PFSK-1 (cell line): ENCODE measurements around the gene GZMA.

Experiments used
- FOXP2 ChIP-seq: optimal IDR thresholded peaks from 2 replicates; pipeline ENCODE3; 2011; ENCODE audit warnings: borderline replicate concordance, control low read depth, inconsistent platforms; ENCODE audit not compliant: insufficient read depth; ENCODE audit errors: extremely low read length, extremely low read depth
- POLR2AphosphoS5 ChIP-seq: IDR thresholded peaks from 2 replicates; pipeline ENCODE4 v1.6.1; 2012; ENCODE audit warnings: low read depth, mild to moderate bottlenecking, control low read depth, low read length, moderate library complexity
- SIN3A ChIP-seq: IDR thresholded peaks from 2 replicates; pipeline ENCODE4 v1.6.1; 2012; ENCODE audit warnings: mild to moderate bottlenecking, low read length, moderate library complexity, borderline replicate concordance; ENCODE audit not compliant: insufficient read depth
- TAF1 ChIP-seq: IDR thresholded peaks from 2 replicates; pipeline ENCODE4 v1.6.1; 2012; ENCODE audit warnings: low read length, control low read depth, borderline replicate concordance; ENCODE audit not compliant: insufficient read depth
- TF ChIP-seq, protein P1 (sequence below), 2 experiments: IDR thresholded peaks; 2 replicates each; pipeline versions ENCODE4 v1.6.1 to v1.8.0; 2011 to 2012; ENCODE audit warnings: low read depth in 2 of 2, low read length in 2 of 2, control low read depth in 1 of 2, inconsistent platforms in 1 of 2, mild to moderate bottlenecking in 1 of 2, moderate library complexity in 1 of 2; ENCODE audit not compliant: insufficient read depth in 1 of 2

GZMA gene

DNA sequence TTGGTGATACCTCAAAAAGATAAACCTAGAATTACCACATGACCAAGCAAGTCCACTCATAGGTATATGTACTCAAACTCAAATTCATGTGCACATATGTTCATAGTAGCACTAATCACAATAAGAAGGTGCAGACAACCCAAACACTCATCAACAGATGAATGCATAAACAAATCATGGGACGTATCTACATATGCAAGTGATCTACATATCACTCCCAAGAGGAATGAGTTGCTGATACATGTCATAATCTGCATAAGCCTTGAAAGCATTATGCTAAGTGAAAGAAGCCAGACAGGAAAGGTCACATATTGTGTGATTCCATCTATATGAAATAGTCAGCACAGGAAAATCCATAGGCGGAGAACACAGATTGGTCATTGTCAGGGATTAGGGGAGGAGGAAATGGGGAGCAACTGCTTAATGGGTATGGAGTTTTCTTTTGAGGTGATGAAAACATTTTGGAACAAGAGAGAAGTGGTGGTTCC lies 46.9 kb downstream of the GZMA start:
- no peak for TF ChIP-seq FOXP2
- no peak for TF ChIP-seq SIN3A
- no peak for TF ChIP-seq POLR2AphosphoS5
- TF ChIP-seq, protein P1, sequence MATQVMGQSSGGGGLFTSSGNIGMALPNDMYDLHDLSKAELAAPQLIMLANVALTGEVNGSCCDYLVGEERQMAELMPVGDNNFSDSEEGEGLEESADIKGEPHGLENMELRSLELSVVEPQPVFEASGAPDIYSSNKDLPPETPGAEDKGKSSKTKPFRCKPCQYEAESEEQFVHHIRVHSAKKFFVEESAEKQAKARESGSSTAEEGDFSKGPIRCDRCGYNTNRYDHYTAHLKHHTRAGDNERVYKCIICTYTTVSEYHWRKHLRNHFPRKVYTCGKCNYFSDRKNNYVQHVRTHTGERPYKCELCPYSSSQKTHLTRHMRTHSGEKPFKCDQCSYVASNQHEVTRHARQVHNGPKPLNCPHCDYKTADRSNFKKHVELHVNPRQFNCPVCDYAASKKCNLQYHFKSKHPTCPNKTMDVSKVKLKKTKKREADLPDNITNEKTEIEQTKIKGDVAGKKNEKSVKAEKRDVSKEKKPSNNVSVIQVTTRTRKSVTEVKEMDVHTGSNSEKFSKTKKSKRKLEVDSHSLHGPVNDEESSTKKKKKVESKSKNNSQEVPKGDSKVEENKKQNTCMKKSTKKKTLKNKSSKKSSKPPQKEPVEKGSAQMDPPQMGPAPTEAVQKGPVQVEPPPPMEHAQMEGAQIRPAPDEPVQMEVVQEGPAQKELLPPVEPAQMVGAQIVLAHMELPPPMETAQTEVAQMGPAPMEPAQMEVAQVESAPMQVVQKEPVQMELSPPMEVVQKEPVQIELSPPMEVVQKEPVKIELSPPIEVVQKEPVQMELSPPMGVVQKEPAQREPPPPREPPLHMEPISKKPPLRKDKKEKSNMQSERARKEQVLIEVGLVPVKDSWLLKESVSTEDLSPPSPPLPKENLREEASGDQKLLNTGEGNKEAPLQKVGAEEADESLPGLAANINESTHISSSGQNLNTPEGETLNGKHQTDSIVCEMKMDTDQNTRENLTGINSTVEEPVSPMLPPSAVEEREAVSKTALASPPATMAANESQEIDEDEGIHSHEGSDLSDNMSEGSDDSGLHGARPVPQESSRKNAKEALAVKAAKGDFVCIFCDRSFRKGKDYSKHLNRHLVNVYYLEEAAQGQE (IDR thresholded peaks at IDR 0.05; ENCODE audit: insufficient read depth in 1 of 2, low read depth in 2 of 2, low read length in 2 of 2), result no peak
- no peak for TF ChIP-seq TAF1

DNA sequence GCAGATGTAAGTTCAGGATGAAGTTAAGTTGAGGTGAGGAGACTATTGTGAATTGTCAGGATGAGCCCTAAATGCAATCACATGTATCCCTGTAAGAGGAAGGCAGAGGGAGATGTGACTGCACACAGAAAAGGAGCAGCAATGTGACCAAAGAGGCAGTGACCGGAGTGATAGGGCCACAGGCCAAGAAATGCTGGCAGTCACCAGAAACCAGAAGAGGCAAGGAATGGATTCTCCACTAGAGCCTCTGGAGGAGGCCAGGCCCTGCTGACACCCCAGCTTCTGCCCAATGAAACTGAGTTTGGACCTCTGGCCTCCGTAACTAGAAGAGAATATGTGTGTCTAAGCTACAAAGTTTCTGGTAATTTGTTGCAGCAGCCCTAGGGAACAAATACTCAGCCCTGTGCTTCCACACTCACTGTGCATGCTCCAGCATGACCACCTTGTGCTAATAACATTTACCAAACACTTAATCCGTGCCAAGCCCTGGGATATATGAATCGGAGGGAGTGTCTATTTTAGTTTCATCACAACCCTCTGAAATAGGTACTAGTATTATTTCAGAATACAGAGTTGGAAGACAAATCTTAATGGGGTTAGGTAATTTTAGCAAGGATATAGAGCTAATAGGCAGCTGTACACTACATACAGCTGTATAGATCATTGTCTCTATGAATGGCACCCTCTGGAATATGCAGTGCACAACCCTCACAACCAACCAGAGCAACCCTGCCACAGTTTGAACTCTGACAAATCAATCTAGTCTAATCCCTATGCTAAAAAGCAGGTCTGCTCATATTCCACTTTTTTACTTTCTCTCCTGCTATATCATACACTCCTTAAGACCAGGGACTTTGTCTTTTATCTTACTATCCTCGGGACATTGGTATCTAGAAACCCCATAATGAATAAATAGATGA lies 49.7 kb downstream of the GZMA start:
- TF ChIP-seq SIN3A, result no peak
- TF ChIP-seq TAF1, result no peak
- TF ChIP-seq POLR2AphosphoS5, result no peak
- TF ChIP-seq, protein P1 (IDR thresholded peaks at IDR 0.05; ENCODE audit: insufficient read depth in 1 of 2, low read depth in 2 of 2, low read length in 2 of 2), result no peak
- no peak for TF ChIP-seq FOXP2

DNA sequence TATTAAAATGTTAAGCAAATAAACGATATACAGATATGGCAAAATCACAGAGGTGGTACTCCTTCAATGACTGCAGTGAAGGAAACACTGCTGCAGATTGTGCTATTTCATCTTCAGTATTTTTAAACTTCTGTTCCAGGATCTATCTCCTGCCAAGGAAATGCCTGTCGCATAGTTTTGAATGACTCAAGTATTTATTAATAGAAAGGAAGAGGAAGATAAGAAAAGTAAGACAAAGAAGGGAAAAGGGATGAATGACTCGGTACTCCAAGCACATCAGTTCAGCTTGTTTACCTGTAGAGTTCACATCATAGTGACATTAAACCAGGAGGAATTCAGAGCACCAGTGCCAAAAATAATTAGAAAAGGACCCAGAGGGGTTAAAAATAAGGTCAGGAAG lies 52.4 kb downstream of the GZMA start:
- TF ChIP-seq SIN3A (no peak), TAF1 (no peak), POLR2AphosphoS5 (no peak), FOXP2 (no peak)
- TF ChIP-seq, protein P1 (IDR thresholded peaks at IDR 0.05; ENCODE audit: insufficient read depth in 1 of 2, low read depth in 2 of 2, low read length in 2 of 2), result no peak
